Measurements from ENCODE around the gene KHDC4. TPM values are rescaled to one million over a fixed set of nuclear protein-coding genes. Genes with fewer than 3 reads are reported as not detected.

The KHDC4 gene
- total RNA-seq, 1 donor from 2014 or later = 91.5 TPM

- Histone ChIP-seq H3K4me1 (no peaks in the 10 kb centered on the region), H3K9ac (no peak overlapping the region), H3K27ac (no peak overlapping the region), H4K20me1 (ENCODE audit: low read depth) (peaks cover 13% of the 10 kb centered on the region), H2AFZ (replicated peaks) (no peak overlapping the region), H3K4me2 (no peak overlapping the region), H3F3A (ENCODE audit: low read depth) (peaks cover 59% of the 10 kb centered on the region), H3K9me3 (ENCODE audit: low read depth) (no peaks in the 10 kb centered on the region), H3K27me3 (no peaks in the 10 kb centered on the region), H3K36me3 (peaks cover 37% of the 10 kb centered on the region), H3K79me2 (ENCODE audit: low read depth) (peaks cover 20% of the 10 kb centered on the region), H3K4me3 (no peak overlapping the region)
- Mint-ChIP-seq H3K4me3 (no peak overlapping the region), H3K4me1 (no peaks in the 10 kb centered on the region), H3K36me3 (peaks cover 50% of the 10 kb centered on the region), H3K27ac (no peak overlapping the region), H3K27me3 (ENCODE audit: insufficient read depth, low read depth) (no peaks in the 10 kb centered on the region), H3K9me3 (no peaks in the 10 kb centered on the region)
- DNase-seq (ENCODE audit: low spot score) = no peak
- TF ChIP-seq CTCF (IDR thresholded peaks at IDR 0.05) (no peak), EZH2phosphoT487 (IDR thresholded peaks at IDR 0.05) (no peak), EZH2 (IDR thresholded peaks at IDR 0.05) (no peak)
Measured at GRCh38 chr1:155919801-155920200, 14.4 kb downstream of the KHDC4 start.

- TF ChIP-seq EZH2 (IDR thresholded peaks at IDR 0.05) = no peak
- no peak for TF ChIP-seq CTCF (IDR thresholded peaks at IDR 0.05)
- no peak for TF ChIP-seq EZH2phosphoT487 (IDR thresholded peaks at IDR 0.05)
Measured at GRCh38 chr1:155918660-155919059, 15.6 kb downstream of the KHDC4 start.

GRCh38 chr1:155913969-155914757, 20.1 kb downstream of the KHDC4 start:
- no peak for TF ChIP-seq EZH2phosphoT487 (IDR thresholded peaks at IDR 0.05)
- no peak for TF ChIP-seq EZH2 (IDR thresholded peaks at IDR 0.05)
- no peak for TF ChIP-seq CTCF (IDR thresholded peaks at IDR 0.05)
- no peak overlapping the region for H3K27ac ChIP-seq
- H3K4me3 Mint-ChIP-seq = no peak overlapping the region
- no peaks in the 10 kb centered on the region for H3K9me3 Mint-ChIP-seq
- H4K20me1 ChIP-seq (ENCODE audit: low read depth) = peaks cover 13% of the 10 kb centered on the region
- H3K79me2 ChIP-seq (ENCODE audit: low read depth) = peaks cover 18% of the 10 kb centered on the region
- H3F3A ChIP-seq (ENCODE audit: low read depth) = peaks cover 84% of the 10 kb centered on the region
- H3K9ac ChIP-seq = no peak overlapping the region
- no peak overlapping the region for H3K4me3 ChIP-seq
- peaks cover 31% of the 10 kb centered on the region for H3K36me3 Mint-ChIP-seq
- no peaks in the 10 kb centered on the region for H3K4me1 ChIP-seq
- H3K4me2 ChIP-seq = no peak overlapping the region
- H3K4me1 Mint-ChIP-seq = peaks cover 17% of the 10 kb centered on the region
- no peak overlapping the region for H2AFZ ChIP-seq (replicated peaks)
- H3K36me3 ChIP-seq = peaks cover 19% of the 10 kb centered on the region
- no peaks in the 10 kb centered on the region for H3K27me3 ChIP-seq
- no peak overlapping the region for H3K27ac Mint-ChIP-seq
- no peaks in the 10 kb centered on the region for H3K27me3 Mint-ChIP-seq (ENCODE audit: insufficient read depth, low read depth)
- no peaks in the 10 kb centered on the region for H3K9me3 ChIP-seq (ENCODE audit: low read depth)
- no peak for DNase-seq (ENCODE audit: low spot score)

More at GRCh38 chr1:155918660-155919059, 15.6 kb downstream of the KHDC4 start:
- no peaks in the 10 kb centered on the region for H3K9me3 Mint-ChIP-seq
- H3K4me3 Mint-ChIP-seq = no peak overlapping the region
- Histone ChIP-seq H3K4me3 (no peak overlapping the region), H3F3A (ENCODE audit: low read depth) (peaks cover 70% of the 10 kb centered on the region), H3K4me2 (no peak overlapping the region), H3K9ac (no peak overlapping the region), H4K20me1 (ENCODE audit: low read depth) (peaks cover 13% of the 10 kb centered on the region), H3K4me1 (no peaks in the 10 kb centered on the region), H3K9me3 (ENCODE audit: low read depth) (no peaks in the 10 kb centered on the region), H3K27me3 (no peaks in the 10 kb centered on the region), H3K27ac (no peak overlapping the region), H3K79me2 (ENCODE audit: low read depth) (peaks cover 20% of the 10 kb centered on the region), H2AFZ (replicated peaks) (no peak overlapping the region), H3K36me3 (peaks cover 42% of the 10 kb centered on the region)
- no peaks in the 10 kb centered on the region for H3K27me3 Mint-ChIP-seq (ENCODE audit: insufficient read depth, low read depth)
- no peaks in the 10 kb centered on the region for H3K4me1 Mint-ChIP-seq
- H3K27ac Mint-ChIP-seq = no peak overlapping the region
- no peak for DNase-seq (ENCODE audit: low spot score)
- H3K36me3 Mint-ChIP-seq = peaks cover 49% of the 10 kb centered on the region
